ENCODE measurements around the gene FAHD2A.
A peak's percentile ranks its signal among the peaks of the same experiment; 100 is the strongest.
"Not testable (repeated sequence)": the region's sequence is repeated elsewhere in the genome, so short reads cannot be mapped to it uniquely, and the experiment has no call there.

Gene FAHD2A

DNA sequence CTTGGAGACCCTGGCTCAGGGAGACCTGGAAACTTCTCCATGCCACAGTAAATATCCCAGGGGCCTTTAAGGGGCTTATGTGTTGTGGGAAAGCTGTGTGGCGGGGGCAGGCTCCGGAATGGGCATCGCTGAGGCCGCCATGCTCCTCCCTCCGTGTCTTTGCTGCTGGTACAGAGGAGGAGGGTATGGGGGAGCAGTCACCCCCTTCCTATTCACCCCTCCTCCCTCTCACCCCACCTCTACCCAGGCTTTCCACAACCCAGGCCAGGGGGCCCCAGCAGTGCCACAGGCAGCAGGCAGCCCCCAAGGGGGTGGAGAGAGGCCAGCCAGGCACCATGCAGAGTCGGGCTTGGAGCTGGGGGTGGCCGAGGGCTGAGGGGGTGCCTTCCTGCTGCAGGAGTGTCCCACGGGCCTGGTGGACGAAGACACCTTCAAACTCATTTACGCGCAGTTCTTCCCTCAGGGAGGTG lies 28.0 kb upstream of the FAHD2A start:
- intact Hi-C loops (cut with DNase I): loop anchor here (5.0 kb wide), 1 partner anchor 107 kb away; no protein-coding TSS in a partner anchor
- peak in 5 of 42 donors; percentile 4 to 38 (median 6) for DNase-seq

DNA sequence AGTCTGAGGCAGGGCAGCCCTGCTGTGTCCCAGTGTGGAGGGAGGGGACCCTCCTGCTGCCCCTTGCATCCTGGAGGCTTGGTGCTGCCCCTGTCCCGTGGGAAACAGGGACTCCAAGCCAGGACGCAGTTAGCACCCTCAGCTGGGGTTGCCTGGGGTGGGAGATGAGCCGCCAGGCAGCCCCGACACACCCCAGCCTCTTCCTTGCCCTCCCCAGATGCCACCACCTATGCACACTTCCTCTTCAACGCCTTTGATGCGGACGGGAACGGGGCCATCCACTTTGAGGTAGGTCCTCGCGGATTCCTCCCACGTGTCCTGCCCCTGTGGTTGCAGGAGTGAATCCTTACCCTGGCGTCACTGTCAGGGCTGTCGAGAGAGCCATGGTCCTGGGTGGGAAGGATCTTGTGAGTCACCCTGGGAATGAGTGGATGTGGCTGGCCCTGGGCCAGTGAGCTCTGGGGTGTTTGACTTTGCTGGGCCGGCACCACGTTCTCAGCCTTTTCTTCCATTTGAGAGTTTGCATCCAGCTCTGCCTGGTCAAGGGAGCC lies 27.5 kb upstream of the FAHD2A start:
- DNase-seq: peak in 8 of 42 donors; percentile 4 to 23 (median 14)
- intact Hi-C loops (cut with DNase I): loop anchor here (5.0 kb wide), 1 partner anchor 108 kb away; no protein-coding TSS in a partner anchor

DNA sequence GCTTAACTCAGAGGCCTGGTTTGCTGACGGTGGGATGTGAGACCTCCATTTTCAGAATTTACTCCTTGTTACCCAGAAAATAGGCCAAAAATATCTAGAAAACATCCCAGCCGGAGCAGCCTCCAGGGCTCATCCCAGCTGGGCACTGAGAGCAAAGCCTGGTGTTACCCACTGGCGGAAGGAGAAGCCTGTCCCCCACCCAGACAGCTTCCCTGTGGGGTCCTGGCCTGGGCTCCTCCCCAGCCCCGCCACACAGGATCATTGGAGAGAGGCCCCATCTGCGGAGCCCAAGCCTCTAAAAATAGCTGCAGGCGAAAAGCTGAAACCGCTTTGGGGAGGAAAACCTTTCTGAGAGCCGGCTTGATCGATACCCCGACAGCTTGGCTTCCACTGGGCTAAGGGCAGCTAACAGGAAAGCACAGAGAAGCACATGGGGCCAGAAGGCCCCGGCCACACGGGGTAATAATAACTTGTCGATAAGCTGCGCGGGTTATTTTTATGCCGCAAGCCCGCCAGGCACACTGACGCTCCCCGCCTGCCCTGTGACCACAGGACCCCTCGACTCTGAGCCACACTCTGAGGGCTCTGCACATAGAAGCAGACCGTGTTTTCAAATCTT lies 26.9 kb upstream of the FAHD2A start:
- intact Hi-C loops (cut with DNase I): no loop called here
- peak in 7 of 42 donors; percentile 3 to 27 (median 9) for DNase-seq

DNA sequence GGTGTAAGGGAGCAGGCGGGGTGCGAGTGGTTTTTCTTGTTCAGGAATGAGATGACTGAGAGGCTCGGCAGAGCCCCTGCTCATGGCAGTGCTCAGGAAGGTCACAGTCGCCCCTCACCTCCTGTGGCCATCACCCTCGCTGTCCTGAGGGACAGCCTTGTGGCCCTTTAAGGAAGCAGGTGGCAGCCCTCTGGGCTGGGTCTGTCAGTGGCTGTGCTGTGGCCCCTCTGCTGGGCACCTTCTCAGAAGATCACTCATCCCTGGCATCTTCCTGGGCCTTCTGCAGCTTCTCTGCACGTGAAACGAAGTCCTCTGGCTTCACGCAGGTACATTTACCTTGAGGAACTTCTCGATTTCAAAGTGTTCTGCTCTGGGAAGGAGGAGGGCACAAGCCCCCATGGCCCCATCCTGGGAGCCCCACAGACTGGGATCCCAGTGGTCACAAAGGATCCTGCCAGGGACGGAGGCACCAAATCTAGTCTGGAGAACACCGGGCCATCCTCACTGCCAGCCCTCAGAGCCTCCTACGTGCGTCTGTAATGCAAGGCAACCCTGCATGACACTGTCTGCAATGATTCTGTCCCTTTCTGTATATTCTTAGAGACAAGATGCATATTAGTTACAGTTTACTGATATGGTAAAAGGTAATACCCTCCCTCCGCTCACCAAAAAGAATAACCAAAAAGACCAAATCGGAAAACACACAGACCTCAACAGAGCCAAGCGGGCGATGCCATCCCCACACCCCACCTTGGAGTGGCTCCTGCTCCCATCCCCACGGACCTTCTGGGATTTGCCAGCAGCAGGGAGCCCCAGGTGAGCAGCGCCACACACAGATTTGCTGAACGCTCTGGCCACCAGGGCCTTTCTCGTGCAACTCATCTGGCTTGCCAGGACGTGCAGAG lies 25.9 kb upstream of the FAHD2A start:
- peak in 6 of 42 donors; percentile 6 to 34 (median 14) for DNase-seq
- intact Hi-C loops (cut with DNase I): no loop called here

DNA sequence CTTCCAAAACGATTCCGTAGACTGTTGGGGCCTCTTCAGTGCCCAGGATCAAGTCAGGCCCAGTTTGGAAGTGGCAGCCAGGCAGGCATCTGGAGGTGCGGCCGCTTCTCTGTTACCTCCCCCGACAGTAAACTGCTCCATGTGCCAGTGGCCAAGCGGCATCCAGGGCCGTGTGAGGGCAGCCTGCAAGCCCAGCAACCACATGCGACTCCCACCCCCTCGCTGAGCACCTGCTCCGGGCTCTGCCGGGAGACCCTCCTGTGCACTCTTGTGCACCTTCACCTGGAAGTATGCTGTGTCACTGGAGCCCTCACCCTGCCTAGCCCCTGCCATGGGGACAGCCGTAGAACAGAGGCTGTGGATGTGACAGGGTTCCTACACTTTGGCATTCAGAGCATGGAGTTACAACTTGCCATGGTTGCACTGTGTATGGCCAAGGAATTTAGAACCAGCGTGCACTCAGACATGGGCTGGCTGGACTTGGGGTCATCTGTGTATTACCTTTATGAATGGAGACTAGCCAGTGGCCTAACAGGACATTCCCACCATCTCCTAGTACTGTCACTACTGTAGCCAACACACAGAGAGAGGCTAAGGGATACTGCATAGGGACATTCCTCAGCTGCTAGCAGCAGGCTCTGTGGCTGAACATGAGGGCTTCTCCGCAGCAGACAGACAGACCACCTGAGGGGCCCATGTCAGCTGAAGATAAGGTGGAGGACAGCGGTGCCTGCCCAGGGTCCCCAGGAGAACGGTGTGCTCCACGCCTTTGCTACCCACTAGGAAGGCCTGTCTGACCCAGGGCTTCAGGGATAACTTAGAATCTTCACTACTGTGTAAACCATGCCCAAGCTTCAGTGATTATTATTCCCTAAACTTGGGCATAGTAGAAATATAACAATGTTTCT lies 25.0 kb upstream of the FAHD2A start:
- intact Hi-C loops (cut with DNase I): no loop called here
- peak in 6 of 42 donors; percentile 10 to 27 (median 20) for DNase-seq

DNA sequence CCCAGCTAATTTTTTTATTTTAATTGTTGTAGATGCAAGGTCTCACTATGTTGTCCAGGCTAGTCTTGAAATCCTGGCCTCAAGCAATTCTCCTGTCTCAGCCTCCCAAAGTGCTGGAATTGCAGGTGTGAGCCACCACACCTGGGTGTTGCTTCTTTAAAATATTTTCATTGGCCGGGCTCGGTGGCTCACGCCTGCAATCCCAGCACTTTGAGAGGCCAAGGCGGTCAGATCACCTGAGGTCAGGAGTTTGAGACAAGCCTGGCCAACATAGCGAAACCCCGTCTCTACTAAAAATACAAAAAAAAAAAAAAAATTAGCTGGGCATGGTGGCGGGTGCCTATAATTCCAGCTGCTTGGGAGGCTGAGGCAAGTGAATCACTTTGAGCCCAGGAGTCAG lies 24.2 kb upstream of the FAHD2A start:
- intact Hi-C loops (cut with DNase I): not testable (repeated sequence)
- DNase-seq: peak in 5 of 42 donors; percentile 1 to 15 (median 7)

DNA sequence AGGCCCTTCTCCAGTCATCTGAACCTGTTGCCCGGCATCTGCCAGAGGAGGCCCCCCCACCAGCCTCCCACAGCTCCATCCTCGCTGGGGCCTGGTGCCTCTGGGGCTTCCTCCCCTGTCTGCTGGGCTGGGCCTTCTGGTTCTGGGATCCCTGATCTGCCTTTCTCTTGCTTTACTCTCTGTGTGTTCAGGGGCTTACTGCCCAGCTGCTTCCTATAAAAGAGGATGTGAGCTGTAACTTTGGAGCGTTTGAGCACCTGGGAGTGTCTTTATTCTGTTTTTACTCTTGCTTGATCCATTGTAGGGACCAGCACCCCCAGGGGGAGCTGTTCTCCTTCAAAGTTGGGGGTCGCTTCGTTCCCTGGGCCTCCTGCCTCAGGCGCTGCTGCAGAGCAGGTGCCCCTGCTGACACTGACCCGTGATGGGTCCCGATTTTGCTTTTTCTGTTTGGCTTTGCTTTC lies 23.1 kb upstream of the FAHD2A start:
- DNase-seq: peak in 5 of 42 donors; percentile 2 to 27 (median 20)

DNA sequence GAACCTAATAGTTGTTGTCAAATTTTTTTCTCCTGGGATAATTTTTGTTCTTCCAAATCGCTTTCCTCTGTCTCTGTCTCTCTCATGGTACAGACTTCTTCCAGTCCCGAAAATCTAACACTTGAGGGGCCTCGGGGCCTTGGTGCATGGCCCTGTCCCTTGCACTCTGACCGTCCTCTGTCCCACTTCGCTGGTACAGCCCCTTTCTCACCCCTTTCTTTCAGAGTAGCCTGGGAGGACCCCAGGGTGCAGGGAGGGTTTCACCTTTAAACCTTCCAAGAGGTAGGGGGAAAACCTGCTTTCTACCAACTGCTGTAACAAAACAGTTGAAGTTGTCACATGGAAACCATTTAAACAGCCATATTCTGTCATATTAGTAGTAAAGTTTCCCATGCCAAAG lies 22.2 kb upstream of the FAHD2A start:
- intact Hi-C loops (cut with DNase I): no loop called here
- peak in 2 of 42 donors; percentile 5 to 18 for DNase-seq

More for the DNA sequence above, 23.1 kb upstream of the FAHD2A start:
- intact Hi-C loops (cut with DNase I): no loop called here

DNA sequence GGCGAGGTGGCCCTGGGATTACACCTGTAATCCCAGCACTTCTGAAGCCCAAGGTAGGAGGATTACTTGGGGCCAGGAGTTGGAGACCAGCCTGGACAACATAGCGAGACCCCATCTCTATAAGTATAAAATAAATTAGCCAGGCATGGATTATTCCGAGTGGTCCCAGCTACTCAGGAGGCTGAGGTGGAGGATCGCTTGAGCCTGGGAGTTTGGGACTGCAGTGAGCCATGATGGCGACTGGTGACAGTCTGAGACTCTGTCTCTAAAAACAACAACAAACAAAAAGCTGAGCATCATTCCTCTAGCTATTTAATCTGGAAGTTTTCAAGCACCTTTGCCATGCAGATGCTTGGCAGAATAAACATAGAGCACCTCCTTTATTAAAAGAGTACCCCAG lies 21.8 kb upstream of the FAHD2A start:
- DNase-seq: peak in 1 of 42 donors; percentile 2
- intact Hi-C loops (cut with DNase I): no loop called here

DNA sequence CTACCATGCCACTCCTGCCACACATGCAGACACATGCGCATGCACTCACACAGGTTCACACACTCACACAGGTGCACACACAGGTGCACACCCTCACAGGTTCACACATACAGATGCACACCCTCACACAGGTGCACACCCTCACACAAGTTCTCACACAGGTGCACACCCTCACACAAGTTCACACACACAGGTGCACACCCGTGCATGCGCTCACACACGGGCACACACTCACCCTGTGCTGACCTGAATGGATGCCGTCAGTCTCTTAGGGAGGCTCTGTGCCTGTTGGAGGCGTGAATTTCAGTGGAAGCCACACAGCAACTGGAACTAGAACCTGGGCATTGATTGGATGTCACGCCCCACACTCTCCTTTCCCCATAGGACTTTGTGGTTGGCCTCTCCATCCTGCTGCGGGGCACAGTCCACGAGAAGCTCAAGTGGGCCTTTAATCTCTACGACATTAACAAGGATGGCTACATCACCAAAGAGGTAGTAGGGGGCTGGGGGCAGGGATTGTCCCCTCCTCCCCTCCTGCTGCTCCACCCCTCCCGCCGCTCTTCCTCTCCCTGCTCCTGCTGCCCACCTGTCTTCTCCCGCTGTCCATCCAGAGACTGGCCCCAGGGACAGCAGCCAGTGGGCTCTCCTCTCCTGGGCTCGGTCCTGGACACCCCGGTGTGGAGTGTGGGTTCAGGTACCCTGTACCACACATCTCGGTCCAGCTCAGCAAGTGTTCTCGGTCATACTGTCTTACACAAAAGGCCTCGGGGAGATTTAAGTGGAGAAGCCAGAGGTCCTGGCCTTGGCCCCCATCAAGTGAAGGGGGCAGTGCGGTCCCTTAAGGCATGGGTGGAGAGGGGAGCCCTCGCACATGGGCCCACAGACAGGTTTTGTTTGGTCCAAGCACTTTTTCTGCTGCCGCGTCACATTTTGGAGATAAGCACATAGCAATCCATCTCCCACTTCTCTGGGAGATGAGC lies 21.0 kb upstream of the FAHD2A start:
- DNase-seq: peak in 3 of 42 donors; percentile 12 to 28 (median 18)

DNA sequence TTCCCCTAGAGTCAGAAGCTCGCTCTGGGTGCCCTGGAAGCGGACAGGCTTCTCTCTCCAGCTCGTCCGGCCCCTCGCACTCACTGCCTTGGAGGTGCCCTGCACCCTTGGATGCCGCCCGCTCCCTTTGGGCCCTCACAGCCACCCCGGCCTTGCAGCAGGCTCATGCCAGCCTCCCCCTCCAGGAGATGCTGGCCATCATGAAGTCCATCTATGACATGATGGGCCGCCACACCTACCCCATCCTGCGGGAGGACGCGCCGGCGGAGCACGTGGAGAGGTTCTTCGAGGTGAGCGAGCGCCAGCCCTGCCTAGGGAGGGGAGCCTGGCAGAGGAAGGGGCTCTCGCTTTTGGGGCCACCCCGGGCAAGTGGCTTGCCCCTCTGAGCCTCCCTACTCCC lies 20.3 kb upstream of the FAHD2A start:
- intact Hi-C loops (cut with DNase I): no loop called here
- peak in 3 of 42 donors; percentile 7 to 33 (median 18) for DNase-seq

More for the DNA sequence above, 21.0 kb upstream of the FAHD2A start:
- intact Hi-C loops (cut with DNase I): no loop called here

DNA sequence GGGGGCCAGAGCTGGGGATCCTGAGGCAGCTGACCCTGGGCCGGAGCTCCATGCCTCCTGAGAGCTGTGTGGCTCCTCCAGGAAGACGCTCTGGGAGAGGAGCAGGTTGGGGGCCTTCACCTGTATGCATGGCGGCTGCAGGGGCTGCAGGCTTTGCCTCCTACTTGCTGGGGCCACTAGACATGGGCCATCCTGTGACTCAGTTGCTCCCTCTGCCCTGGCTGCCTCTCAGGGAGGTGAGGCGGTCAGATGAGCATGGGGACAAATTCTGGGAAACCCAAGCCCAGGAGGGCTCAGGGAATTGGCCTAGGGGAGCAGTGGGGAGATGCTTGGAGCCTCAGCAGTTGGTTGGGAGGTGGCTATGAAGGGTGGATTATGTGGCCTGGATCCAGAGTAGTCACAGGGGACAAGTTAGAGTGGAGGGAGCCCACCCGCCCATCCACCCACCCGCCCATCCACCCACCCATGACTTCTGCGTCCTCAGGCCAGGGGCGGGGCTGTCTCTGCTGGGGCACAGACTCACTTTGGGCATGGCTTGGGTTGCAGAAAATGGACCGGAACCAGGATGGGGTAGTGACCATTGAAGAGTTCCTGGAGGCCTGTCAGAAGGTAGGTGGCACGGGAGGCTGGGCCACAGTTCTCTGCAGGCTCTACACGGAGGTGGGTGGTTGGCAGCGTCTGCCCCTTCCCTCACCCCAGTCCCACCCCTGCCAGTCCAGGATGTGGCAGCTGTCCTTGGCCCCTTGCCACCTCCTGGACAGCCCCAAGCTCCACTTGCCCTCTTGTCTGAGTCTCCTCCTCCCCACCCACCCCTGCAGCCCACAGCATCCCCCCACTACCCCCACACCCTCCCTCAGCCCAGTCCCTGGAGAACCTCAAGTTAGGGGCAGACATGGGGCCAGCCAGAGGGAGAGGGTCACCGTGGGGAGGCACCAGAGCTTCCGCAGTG lies 19.5 kb upstream of the FAHD2A start:
- intact Hi-C loops (cut with DNase I): no loop called here
- DNase-seq: peak in 6 of 42 donors; percentile 1 to 33 (median 14)

DNA sequence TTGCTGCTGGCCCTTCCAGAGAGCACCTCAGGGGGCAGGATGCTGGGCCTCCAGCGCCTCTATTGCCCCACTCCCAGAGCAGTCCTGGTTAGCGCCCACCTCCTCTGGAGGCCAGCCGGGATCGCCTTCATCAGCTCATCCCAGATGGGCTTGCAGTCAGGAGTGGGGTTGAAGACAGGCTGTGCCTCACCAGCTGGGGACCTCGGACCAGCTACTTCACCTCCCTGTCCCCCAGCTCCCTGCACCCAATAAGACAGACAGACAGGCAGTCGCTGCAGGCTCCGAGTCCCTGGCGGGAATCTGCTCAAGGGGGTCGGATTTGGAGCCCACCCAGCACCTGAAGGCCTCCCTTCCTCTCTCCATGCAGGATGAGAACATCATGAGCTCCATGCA lies 18.9 kb upstream of the FAHD2A start:
- DNase-seq: peak in 4 of 42 donors; percentile 1 to 41 (median 21)
- intact Hi-C loops (cut with DNase I): no loop called here

DNA sequence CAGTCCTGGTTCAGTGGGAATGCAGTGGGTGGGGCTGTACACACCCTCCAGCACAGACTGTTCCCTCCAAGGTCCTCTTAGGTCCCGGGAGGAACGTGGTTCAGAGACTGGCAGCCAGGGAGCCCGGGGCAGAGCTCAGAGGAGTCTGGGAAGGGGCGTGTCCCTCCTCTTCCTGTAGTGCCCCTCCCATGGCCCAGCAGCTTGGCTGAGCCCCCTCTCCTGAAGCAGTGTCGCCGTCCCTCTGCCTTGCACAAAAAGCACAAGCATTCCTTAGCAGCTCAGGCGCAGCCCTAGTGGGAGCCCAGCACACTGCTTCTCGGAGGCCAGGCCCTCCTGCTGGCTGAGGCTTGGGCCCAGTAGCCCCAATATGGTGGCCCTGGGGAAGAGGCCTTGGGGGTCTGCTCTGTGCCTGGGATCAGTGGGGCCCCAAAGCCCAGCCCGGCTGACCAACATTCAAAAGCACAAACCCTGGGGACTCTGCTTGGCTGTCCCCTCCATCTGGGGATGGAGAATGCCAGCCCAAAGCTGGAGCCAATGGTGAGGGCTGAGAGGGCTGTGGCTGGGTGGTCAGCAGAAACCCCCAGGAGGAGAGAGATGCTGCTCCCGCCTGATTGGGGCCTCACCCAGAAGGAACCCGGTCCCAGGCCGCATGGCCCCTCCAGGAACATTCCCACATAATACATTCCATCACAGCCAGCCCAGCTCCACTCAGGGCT lies 17.5 kb upstream of the FAHD2A start:
- peak in 4 of 42 donors; percentile 19 to 32 (median 25) for DNase-seq
- intact Hi-C loops (cut with DNase I): no loop called here

DNA sequence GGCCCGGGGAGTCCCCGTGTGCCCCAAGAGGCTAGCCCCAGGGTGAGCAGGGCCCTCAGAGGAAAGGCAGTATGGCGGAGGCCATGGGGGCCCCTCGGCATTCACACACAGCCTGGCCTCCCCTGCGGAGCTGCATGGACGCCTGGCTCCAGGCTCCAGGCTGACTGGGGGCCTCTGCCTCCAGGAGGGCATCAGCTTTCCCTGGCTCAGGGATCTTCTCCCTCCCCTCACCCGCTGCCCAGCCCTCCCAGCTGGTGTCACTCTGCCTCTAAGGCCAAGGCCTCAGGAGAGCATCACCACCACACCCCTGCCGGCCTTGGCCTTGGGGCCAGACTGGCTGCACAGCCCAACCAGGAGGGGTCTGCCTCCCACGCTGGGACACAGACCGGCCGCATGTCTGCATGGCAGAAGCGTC lies 16.9 kb upstream of the FAHD2A start:
- DNase-seq: peak in 3 of 42 donors; percentile 12 to 27 (median 22)

More for the DNA sequence above, 16.9 kb upstream of the FAHD2A start:
- intact Hi-C loops (cut with DNase I): no loop called here

Data from head of caudate nucleus (tissue), 42 donors.